ENCODE results near the gene SEMA5B.

SEMA5B gene

GRCh38 chr3:123027292-123028232 lies at the start of gene SEMA5B:
TSS of gene SEMA5B (minus strand) at chr3:123027763. CDS start at chr3:122961263, 66,500 bp downstream.
- Histone ChIP-seq H2AFZ (ENCODE audit: low read depth) (peak within 1 kb of the TSS; percentile 88), H4K20me1 (ENCODE audit: insufficient read depth) (no peaks in the 10 kb centered on the region), H3K27me3 (ENCODE audit: insufficient read depth, low read depth) (peaks cover 5% of the 10 kb centered on the region; the same call in 1 of the 2 replicates), H3K4me2 (peak within 1 kb of the TSS; percentile 89), H3K79me2 (ENCODE audit: insufficient read depth, low read depth) (no peaks in the 10 kb centered on the region), H3K27ac (no peak within 1 kb of the TSS), H3K4me3 (IDR thresholded peaks at IDR 0.05; ENCODE audit: insufficient read depth, low read depth, low read length) (peak within 1 kb of the TSS; percentile 69), H3K4me1 (ENCODE audit: low read depth, poor library complexity, severe bottlenecking) (peaks cover 4% of the 10 kb centered on the region), H3K36me3 (ENCODE audit: insufficient read depth) (no peaks in the 10 kb centered on the region), H3K9ac (peak within 1 kb of the TSS; percentile 26; the same call in 1 of the 2 replicates)
- TF ChIP-seq CTCF (conservative IDR thresholded peaks at IDR 0.05; ENCODE audit: low read depth, low read length), result no peak; the same call in 1 of the 2 replicates

DNA sequence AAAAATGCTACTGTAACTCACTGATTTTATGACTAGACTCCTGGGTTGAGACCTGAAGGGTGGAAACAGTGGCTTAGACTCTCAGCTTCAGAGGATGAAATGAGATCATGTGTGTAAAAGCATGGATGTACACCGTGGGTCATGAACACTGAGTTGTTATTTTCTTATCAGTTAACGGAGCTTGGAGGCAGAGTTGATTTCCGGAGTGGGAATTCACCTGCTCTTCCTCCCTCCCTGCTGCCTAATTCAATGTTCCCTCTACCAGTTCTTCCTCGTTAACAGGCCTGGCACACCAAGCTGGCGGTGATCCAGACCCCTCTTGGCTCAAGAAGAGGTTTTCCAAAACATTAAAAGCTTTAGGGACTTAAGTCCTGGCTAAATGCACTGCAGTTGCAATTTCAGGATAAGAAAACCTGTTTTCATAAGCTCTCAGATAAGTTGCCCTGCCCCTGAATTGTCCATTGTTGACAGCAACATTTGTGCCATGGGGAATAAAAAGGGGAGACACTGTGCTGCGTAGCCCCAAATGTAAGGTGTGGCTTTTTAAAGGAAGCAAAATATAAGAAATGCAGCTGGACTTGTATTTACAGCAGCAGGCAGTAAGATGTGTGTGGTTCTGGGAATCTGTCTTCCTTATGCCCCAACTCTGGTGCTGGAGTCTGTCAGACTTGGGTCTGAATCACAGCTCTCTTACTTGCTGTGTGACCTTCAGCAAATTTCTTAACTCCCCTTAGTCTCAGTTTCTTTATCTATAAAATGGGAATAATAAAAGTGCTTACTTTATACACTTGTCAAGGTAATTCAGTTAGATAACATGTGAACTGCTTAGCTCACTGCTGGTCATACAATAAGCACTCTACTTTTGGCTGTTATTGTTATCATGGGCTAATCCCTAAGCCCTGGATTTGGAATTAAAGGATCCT lies 49.2 kb upstream of the SEMA5B start:
- peaks cover 22% of the 10 kb centered on the region for H4K20me1 ChIP-seq (ENCODE audit: insufficient read depth)

GRCh38 chr3:123076112-123076495 lies 48.5 kb upstream of the SEMA5B start:
- H3K4me2 ChIP-seq, result no peak overlapping the region
- no peak overlapping the region for H3K27ac ChIP-seq
- peaks cover 18% of the 10 kb centered on the region for H3K4me1 ChIP-seq (ENCODE audit: low read depth, poor library complexity, severe bottlenecking)
- H3K79me2 ChIP-seq (ENCODE audit: insufficient read depth, low read depth), result peaks cover 90% of the 10 kb centered on the region
- H4K20me1 ChIP-seq (ENCODE audit: insufficient read depth), result peaks cover 22% of the 10 kb centered on the region
- TF ChIP-seq CTCF (conservative IDR thresholded peaks at IDR 0.05; ENCODE audit: low read depth, low read length), result no peak
- H3K9ac ChIP-seq, result no peak overlapping the region
- no peak overlapping the region for H3K4me3 ChIP-seq (IDR thresholded peaks at IDR 0.05; ENCODE audit: insufficient read depth, low read depth, low read length)
- H3K36me3 ChIP-seq (ENCODE audit: insufficient read depth), result no peaks in the 10 kb centered on the region
- no peaks in the 10 kb centered on the region for H3K27me3 ChIP-seq (ENCODE audit: insufficient read depth, low read depth)
- H2AFZ ChIP-seq (ENCODE audit: low read depth), result no peak overlapping the region

More for the DNA sequence above, 49.2 kb upstream of the SEMA5B start:
- Histone ChIP-seq H3K9ac (no peak overlapping the region), H3K4me2 (no peak overlapping the region), H2AFZ (ENCODE audit: low read depth) (no peak overlapping the region), H3K4me1 (ENCODE audit: low read depth, poor library complexity, severe bottlenecking) (peaks cover 18% of the 10 kb centered on the region), H3K36me3 (ENCODE audit: insufficient read depth) (no peaks in the 10 kb centered on the region), H3K79me2 (ENCODE audit: insufficient read depth, low read depth) (peaks cover 89% of the 10 kb centered on the region), H3K27me3 (ENCODE audit: insufficient read depth, low read depth) (no peaks in the 10 kb centered on the region), H3K27ac (no peak overlapping the region), H3K4me3 (IDR thresholded peaks at IDR 0.05; ENCODE audit: insufficient read depth, low read depth, low read length) (no peak overlapping the region)
- no peak for TF ChIP-seq CTCF (conservative IDR thresholded peaks at IDR 0.05; ENCODE audit: low read depth, low read length)

- Histone ChIP-seq H4K20me1 (ENCODE audit: insufficient read depth) (peaks cover 22% of the 10 kb centered on the region), H3K4me1 (ENCODE audit: low read depth, poor library complexity, severe bottlenecking) (peaks cover 12% of the 10 kb centered on the region), H3K4me3 (IDR thresholded peaks at IDR 0.05; ENCODE audit: insufficient read depth, low read depth, low read length) (no peak overlapping the region), H3K27ac (no peak overlapping the region), H3K27me3 (ENCODE audit: insufficient read depth, low read depth) (no peaks in the 10 kb centered on the region), H3K9ac (no peak overlapping the region), H2AFZ (ENCODE audit: low read depth) (no peak overlapping the region), H3K79me2 (ENCODE audit: insufficient read depth, low read depth) (peaks cover 89% of the 10 kb centered on the region), H3K4me2 (no peak overlapping the region), H3K36me3 (ENCODE audit: insufficient read depth) (no peaks in the 10 kb centered on the region)
- TF ChIP-seq CTCF (conservative IDR thresholded peaks at IDR 0.05; ENCODE audit: low read depth, low read length), result no peak
Observed at GRCh38 chr3:123075359-123075758, 47.8 kb upstream of the SEMA5B start.

Measured in KMS-11 (cell line).